ENCODE measurements around the gene ACER1. TPM values are rescaled to one million over a fixed set of nuclear protein-coding genes. Genes with fewer than 3 reads are reported as not detected.
A peak's percentile ranks its signal among the peaks of the same experiment; 100 is the strongest.

The ACER1 gene
- not detected in 2 replicates for total RNA-seq
- long read RNA-seq, result 0 reads

- no peak for DNase-seq (ENCODE audit: low read depth, low spot score)
- no peak for TF ChIP-seq CTCF (conservative IDR thresholded peaks at IDR 0.05)
- no peaks in the 10 kb centered on the region for H3K9me3 Mint-ChIP-seq
- H3K27me3 Mint-ChIP-seq (ENCODE audit: low read depth), result no peaks in the 10 kb centered on the region
- H3K4me3 Mint-ChIP-seq, result no peak within 1 kb of the TSS
- H3K27ac Mint-ChIP-seq (ENCODE audit: unreplicated experiment), result no peak within 1 kb of the TSS
- no peaks in the 10 kb centered on the region for H3K36me3 Mint-ChIP-seq (ENCODE audit: low read depth)
- H3K4me1 Mint-ChIP-seq, result no peaks in the 10 kb centered on the region
Observed at GRCh38 chr19:6333439-6333838, at the start of gene ACER1. Gene ACER1 (minus strand): TSS chr19:6333612. CDS start chr19:6333551, 61 bp downstream.

- Mint-ChIP-seq H3K4me3 (no peak overlapping the region), H3K36me3 (ENCODE audit: low read depth) (peaks cover 26% of the 10 kb centered on the region)
- DNase-seq (ENCODE audit: low read depth, low spot score), result no peak
Observed at GRCh38 chr19:6383188-6383587, 49.8 kb upstream of the ACER1 start.

GRCh38 chr19:6381030-6381750, 47.8 kb upstream of the ACER1 start:
- no peaks in the 10 kb centered on the region for H3K27me3 Mint-ChIP-seq (ENCODE audit: low read depth)
- H3K36me3 Mint-ChIP-seq (ENCODE audit: low read depth), result peaks cover 26% of the 10 kb centered on the region
- H3K4me1 Mint-ChIP-seq, result no peaks in the 10 kb centered on the region
- no peak for TF ChIP-seq CTCF (conservative IDR thresholded peaks at IDR 0.05)
- DNase-seq (ENCODE audit: low read depth, low spot score), result no peak
- H3K9me3 Mint-ChIP-seq, result no peaks in the 10 kb centered on the region
- H3K4me3 Mint-ChIP-seq, result no peak overlapping the region
- no peak overlapping the region for H3K27ac Mint-ChIP-seq (ENCODE audit: unreplicated experiment)

More at GRCh38 chr19:6383188-6383587, 49.8 kb upstream of the ACER1 start:
- H3K4me1 Mint-ChIP-seq, result no peaks in the 10 kb centered on the region
- H3K9me3 Mint-ChIP-seq, result no peaks in the 10 kb centered on the region
- no peak for TF ChIP-seq CTCF (conservative IDR thresholded peaks at IDR 0.05)
- H3K27ac Mint-ChIP-seq (ENCODE audit: unreplicated experiment), result no peak overlapping the region
- no peaks in the 10 kb centered on the region for H3K27me3 Mint-ChIP-seq (ENCODE audit: low read depth)

GRCh38 chr19:6379744-6380143, 46.3 kb upstream of the ACER1 start:
- Mint-ChIP-seq H3K9me3 (no peaks in the 10 kb centered on the region), H3K4me1 (no peaks in the 10 kb centered on the region), H3K27me3 (ENCODE audit: low read depth) (no peaks in the 10 kb centered on the region), H3K36me3 (ENCODE audit: low read depth) (peaks cover 26% of the 10 kb centered on the region), H3K27ac (ENCODE audit: unreplicated experiment) (no peak overlapping the region), H3K4me3 (peak overlapping the region; percentile 42)
- DNase-seq (ENCODE audit: low read depth, low spot score), result no peak
- no peak for TF ChIP-seq CTCF (conservative IDR thresholded peaks at IDR 0.05)

- no peak overlapping the region for H3K4me3 Mint-ChIP-seq
- H3K4me1 Mint-ChIP-seq, result peaks cover 4% of the 10 kb centered on the region
- TF ChIP-seq CTCF (conservative IDR thresholded peaks at IDR 0.05), result no peak
- no peak for DNase-seq (ENCODE audit: low read depth, low spot score)
- no peaks in the 10 kb centered on the region for H3K9me3 Mint-ChIP-seq
- peaks cover 26% of the 10 kb centered on the region for H3K36me3 Mint-ChIP-seq (ENCODE audit: low read depth)
- no peak overlapping the region for H3K27ac Mint-ChIP-seq (ENCODE audit: unreplicated experiment)
- H3K27me3 Mint-ChIP-seq (ENCODE audit: low read depth), result no peaks in the 10 kb centered on the region
Observed at GRCh38 chr19:6378486-6378885, 45.1 kb upstream of the ACER1 start.
